GM19240 (cell line): ENCODE results near the gene CHRNB1.

ENCODE experiments used
- DNase-seq: peaks from one replicate; pipeline ENCODE4 v3.0.0; 2011; ENCODE audit warnings: low spot score; ENCODE audit not compliant: insufficient read length

Gene CHRNB1

GRCh38 chr17:7483255-7484066, 38.6 kb downstream of the CHRNB1 start:
- peak; percentile 80 for DNase-seq

GRCh38 chr17:7484067-7484918, 39.4 kb downstream of the CHRNB1 start, which contains the start of gene POLR2A:
POLR2A (plus strand) TSS chr17:7484366.
- peak; percentile 88 for DNase-seq

GRCh38 chr17:7484919-7485377, 40.1 kb downstream of the CHRNB1 start:
- no peak for DNase-seq

- no peak for DNase-seq
These were observed 41.3 kb downstream of the CHRNB1 start for GRCh38 chr17:7486181-7486580.

- DNase-seq = no peak
These were observed 45.3 kb downstream of the CHRNB1 start for GRCh38 chr17:7490144-7490543.

- no peak for DNase-seq
These were observed 46.7 kb downstream of the CHRNB1 start for GRCh38 chr17:7491583-7491982.

- no peak for DNase-seq
These were observed 49.1 kb downstream of the CHRNB1 start for GRCh38 chr17:7493941-7494340.

- DNase-seq = no peak
These were observed 51.1 kb downstream of the CHRNB1 start for GRCh38 chr17:7495906-7496434.

- no peak for DNase-seq
These were observed 51.8 kb downstream of the CHRNB1 start for GRCh38 chr17:7496470-7497183.

- no peak for DNase-seq
These were observed 52.4 kb downstream of the CHRNB1 start for GRCh38 chr17:7497228-7497627.

- DNase-seq = no peak
These were observed 52.8 kb downstream of the CHRNB1 start for GRCh38 chr17:7497636-7498035.

- no peak for DNase-seq
These were observed 54.3 kb downstream of the CHRNB1 start for GRCh38 chr17:7499161-7499560.

GRCh38 chr17:7501729-7502128, 56.9 kb downstream of the CHRNB1 start:
- no peak for DNase-seq

GRCh38 chr17:7502171-7502847, 57.4 kb downstream of the CHRNB1 start:
- no peak for DNase-seq

GRCh38 chr17:7502987-7503386, 58.1 kb downstream of the CHRNB1 start:
- DNase-seq = no peak

- DNase-seq = no peak
These were observed 58.7 kb downstream of the CHRNB1 start for GRCh38 chr17:7503521-7503920.
